ENCODE data around the gene CYBC1.
A peak's percentile ranks its signal among the peaks of the same experiment; 100 is the strongest.
"Not testable (repeated sequence)": the region's sequence is repeated elsewhere in the genome, so short reads cannot be mapped to it uniquely, and the experiment has no call there.

CYBC1 gene

GRCh38 chr17:82463925-82464566 is 13.5 kb upstream of the CYBC1 start:
- peaks cover 89% of the 10 kb centered on the region for H3K36me3 ChIP-seq (ENCODE audit: control insufficient read depth, low read length)
- no peaks in the 10 kb centered on the region for H3K9me3 ChIP-seq (ENCODE audit: control insufficient read depth, insufficient read depth, low read length)
- no peak overlapping the region for H3K27ac ChIP-seq (ENCODE audit: low read depth, low read length)
- H3K4me2 ChIP-seq (ENCODE audit: low read length), result no peak overlapping the region
- no peaks in the 10 kb centered on the region for H4K20me1 ChIP-seq (ENCODE audit: control insufficient read depth, insufficient read depth, low read depth, low read length)
- peaks cover 13% of the 10 kb centered on the region for H3K79me2 ChIP-seq (ENCODE audit: control insufficient read depth, low read length)
- H3K4me1 ChIP-seq (ENCODE audit: control insufficient read depth, low read length), result peaks cover 7% of the 10 kb centered on the region; the same call in 1 of the 2 replicates
- H3K4me3 ChIP-seq (ENCODE audit: low read length), result no peak overlapping the region
- no peaks in the 10 kb centered on the region for H3F3A ChIP-seq (ENCODE audit: control insufficient read depth, insufficient read depth)
- no peaks in the 10 kb centered on the region for H3K27me3 ChIP-seq (ENCODE audit: control insufficient read depth, low read length)
- no peaks in the 10 kb centered on the region for H3K9me2 ChIP-seq (replicated peaks; ENCODE audit: control insufficient read depth, low read length)
- TF ChIP-seq CTCF (IDR thresholded peaks at IDR 0.05; ENCODE audit: low read depth, low read length, poor library complexity, severe bottlenecking) (no peak), EZH2phosphoT487 (IDR thresholded peaks at IDR 0.05; ENCODE audit: borderline replicate concordance, low read length) (no peak)

GRCh38 chr17:82463391-82463790 is 12.8 kb upstream of the CYBC1 start:
- no peak for TF ChIP-seq EZH2phosphoT487 (IDR thresholded peaks at IDR 0.05; ENCODE audit: borderline replicate concordance, low read length)
- no peak for TF ChIP-seq CTCF (IDR thresholded peaks at IDR 0.05; ENCODE audit: low read depth, low read length, poor library complexity, severe bottlenecking)
- Histone ChIP-seq H3K36me3 (ENCODE audit: control insufficient read depth, low read length) (peaks cover 86% of the 10 kb centered on the region), H3K9me3 (ENCODE audit: control insufficient read depth, insufficient read depth, low read length) (no peaks in the 10 kb centered on the region), H3K4me2 (ENCODE audit: low read length) (no peak overlapping the region), H3K4me1 (ENCODE audit: control insufficient read depth, low read length) (peaks cover 7% of the 10 kb centered on the region; the same call in 1 of the 2 replicates), H3K4me3 (ENCODE audit: low read length) (no peak overlapping the region), H3K9me2 (replicated peaks; ENCODE audit: control insufficient read depth, low read length) (no peaks in the 10 kb centered on the region), H3K27me3 (ENCODE audit: control insufficient read depth, low read length) (no peaks in the 10 kb centered on the region), H3K79me2 (ENCODE audit: control insufficient read depth, low read length) (peaks cover 17% of the 10 kb centered on the region), H3F3A (ENCODE audit: control insufficient read depth, insufficient read depth) (no peaks in the 10 kb centered on the region), H3K27ac (ENCODE audit: low read depth, low read length) (no peak overlapping the region), H4K20me1 (ENCODE audit: control insufficient read depth, insufficient read depth, low read depth, low read length) (no peaks in the 10 kb centered on the region)

- no peak for TF ChIP-seq CTCF (IDR thresholded peaks at IDR 0.05; ENCODE audit: low read depth, low read length, poor library complexity, severe bottlenecking)
- no peak for TF ChIP-seq EZH2phosphoT487 (IDR thresholded peaks at IDR 0.05; ENCODE audit: borderline replicate concordance, low read length)
- Histone ChIP-seq H3K4me2 (ENCODE audit: low read length) (no peak overlapping the region), H3K9me3 (ENCODE audit: control insufficient read depth, insufficient read depth, low read length) (no peaks in the 10 kb centered on the region), H3K4me3 (ENCODE audit: low read length) (no peak overlapping the region), H3F3A (ENCODE audit: control insufficient read depth, insufficient read depth) (peaks cover 5% of the 10 kb centered on the region; the same call in 1 of the 2 replicates), H3K79me2 (ENCODE audit: control insufficient read depth, low read length) (peaks cover 22% of the 10 kb centered on the region), H3K36me3 (ENCODE audit: control insufficient read depth, low read length) (peaks cover 74% of the 10 kb centered on the region), H3K27ac (ENCODE audit: low read depth, low read length) (no peak overlapping the region), H3K9me2 (replicated peaks; ENCODE audit: control insufficient read depth, low read length) (no peaks in the 10 kb centered on the region), H3K27me3 (ENCODE audit: control insufficient read depth, low read length) (no peaks in the 10 kb centered on the region), H4K20me1 (ENCODE audit: control insufficient read depth, insufficient read depth, low read depth, low read length) (no peaks in the 10 kb centered on the region), H3K4me1 (ENCODE audit: control insufficient read depth, low read length) (peaks cover 16% of the 10 kb centered on the region)
These were observed 11.4 kb upstream of the CYBC1 start for GRCh38 chr17:82461827-82462524.

- not testable (repeated sequence) for H3K27ac ChIP-seq (ENCODE audit: low read depth, low read length); H4K20me1 ChIP-seq (ENCODE audit: control insufficient read depth, insufficient read depth, low read depth, low read length); H3F3A ChIP-seq (ENCODE audit: control insufficient read depth, insufficient read depth); H3K9me2 ChIP-seq (replicated peaks; ENCODE audit: control insufficient read depth, low read length); H3K27me3 ChIP-seq (ENCODE audit: control insufficient read depth, low read length); H3K9me3 ChIP-seq (ENCODE audit: control insufficient read depth, insufficient read depth, low read length)
- peaks cover 59% of the 10 kb centered on the region for H3K36me3 ChIP-seq (ENCODE audit: control insufficient read depth, low read length)
- 0 out of 2 replicates have a peak overlapping the region, but pooled peaks have one; percentile 99 for H3K4me3 ChIP-seq (ENCODE audit: low read length)
- peak overlapping the region; percentile 93; the same call in 1 of the 2 replicates for H3K4me2 ChIP-seq (ENCODE audit: low read length)
- H3K79me2 ChIP-seq (ENCODE audit: control insufficient read depth, low read length), result peaks cover 23% of the 10 kb centered on the region
- peaks cover 21% of the 10 kb centered on the region for H3K4me1 ChIP-seq (ENCODE audit: control insufficient read depth, low read length)
These were observed 9.4 kb upstream of the CYBC1 start for GRCh38 chr17:82459936-82460335.
